Activated CD4-positive, alpha-beta T cell treated with anti-CD3 and anti-CD28 coated beads, Interleukin-2, amount 10 ng/mL, durations not matched to agents 24 days and 14 days (primary cell): Measurements from ENCODE around the gene ZSWIM8. TPM values are rescaled to one million over a fixed set of nuclear protein-coding genes. Genes with fewer than 3 reads are reported as not detected.

Experiments
- DNase-seq: peaks from one replicate; pipeline ENCODE4 v3.0.0; 2022
- H3K27ac Mint-ChIP-seq: one replicate; pipeline ENCODE4 v1.8.0; 2022; ENCODE audit warnings: mild to moderate bottlenecking, mixed read lengths
- H3K27me3 Mint-ChIP-seq: one replicate; pipeline ENCODE4 v1.8.0; 2022; ENCODE audit warnings: mixed read lengths
- H3K36me3 Mint-ChIP-seq: one replicate; pipeline ENCODE4 v1.8.0; 2022; ENCODE audit warnings: low read depth, mild to moderate bottlenecking, mixed read lengths
- H3K4me1 Mint-ChIP-seq: one replicate; pipeline ENCODE4 v1.8.0; 2021; ENCODE audit warnings: mixed read lengths
- H3K4me3 Mint-ChIP-seq: one replicate; pipeline ENCODE4 v1.8.0; 2022; ENCODE audit warnings: mild to moderate bottlenecking, moderate library complexity, mixed read lengths
- H3K9me3 Mint-ChIP-seq: one replicate; pipeline ENCODE4 v1.8.0; 2021; ENCODE audit warnings: mixed read lengths
- intact Hi-C: fragments of 100-400 bp; cut with micrococcal nuclease; formaldehyde crosslinking; loops from one replicate; pipeline ENCODE4 v1.15.1; 2023
- total RNA-seq: library from RNA; stranded (reverse); gene quantifications from 2 replicates; pipeline ENCODE4 v1.2.3, GENCODE V29; 2022

ZSWIM8 gene
- total RNA-seq, 1 donor from 2014 or later = 50.8 TPM

GRCh38 chr10:73808021-73808815 is 22.8 kb downstream of the ZSWIM8 start:
- H3K9me3 Mint-ChIP-seq = no peaks in the 10 kb centered on the region
- peaks cover 60% of the 10 kb centered on the region for H3K4me1 Mint-ChIP-seq
- intact Hi-C loops = no loop called here
- no peak overlapping the region for H3K4me3 Mint-ChIP-seq
- H3K27ac Mint-ChIP-seq = no peak overlapping the region
- H3K36me3 Mint-ChIP-seq = peaks cover 64% of the 10 kb centered on the region
- H3K27me3 Mint-ChIP-seq = no peaks in the 10 kb centered on the region
- no peak for DNase-seq

GRCh38 chr10:73809061-73809818 is 23.8 kb downstream of the ZSWIM8 start:
- Mint-ChIP-seq H3K27ac (peak overlapping the region; percentile 83), H3K27me3 (no peaks in the 10 kb centered on the region), H3K4me1 (peaks cover 51% of the 10 kb centered on the region), H3K9me3 (no peaks in the 10 kb centered on the region), H3K4me3 (peak overlapping the region; percentile 87), H3K36me3 (peaks cover 58% of the 10 kb centered on the region)
- intact Hi-C loops = no loop called here
- DNase-seq = no peak

GRCh38 chr10:73810358-73810734 is 24.9 kb downstream of the ZSWIM8 start:
- Mint-ChIP-seq H3K27me3 (no peaks in the 10 kb centered on the region), H3K36me3 (peaks cover 55% of the 10 kb centered on the region), H3K27ac (peak overlapping the region; percentile 94), H3K4me1 (peaks cover 48% of the 10 kb centered on the region), H3K9me3 (no peaks in the 10 kb centered on the region), H3K4me3 (peak overlapping the region; percentile 87)
- no peak for DNase-seq
- intact Hi-C loops = loop anchor here (5.0 kb wide), 1 partner anchor 38 kb away; a partner anchor contains a TSS

GRCh38 chr10:73810735-73811465 is 25.5 kb downstream of the ZSWIM8 start:
- peak; percentile 89 for DNase-seq
- intact Hi-C loops = loop anchor here (1.0 to 5.0 kb wide), 4 partner anchors 26 to 81 kb away; partner anchors contain the start of gene ZSWIM8
- H3K9me3 Mint-ChIP-seq = no peaks in the 10 kb centered on the region
- no peaks in the 10 kb centered on the region for H3K27me3 Mint-ChIP-seq
- peak overlapping the region; percentile 87 for H3K4me3 Mint-ChIP-seq
- H3K4me1 Mint-ChIP-seq = peaks cover 43% of the 10 kb centered on the region
- peak overlapping the region; percentile 94 for H3K27ac Mint-ChIP-seq
- peaks cover 51% of the 10 kb centered on the region for H3K36me3 Mint-ChIP-seq

- peak overlapping the region; percentile 58 for H3K4me3 Mint-ChIP-seq
- peaks cover 39% of the 10 kb centered on the region for H3K36me3 Mint-ChIP-seq
- H3K9me3 Mint-ChIP-seq = no peaks in the 10 kb centered on the region
- H3K27me3 Mint-ChIP-seq = no peaks in the 10 kb centered on the region
- no peak for DNase-seq
- H3K27ac Mint-ChIP-seq = peak overlapping the region; percentile 66
- intact Hi-C loops = loop anchor here (5.0 kb wide), 1 partner anchor 40 kb away; a partner anchor contains a TSS
- H3K4me1 Mint-ChIP-seq = peaks cover 25% of the 10 kb centered on the region
Observed at GRCh38 chr10:73812657-73813056, 27.3 kb downstream of the ZSWIM8 start.

- DNase-seq = no peak
- H3K27me3 Mint-ChIP-seq = no peaks in the 10 kb centered on the region
- H3K4me1 Mint-ChIP-seq = peaks cover 22% of the 10 kb centered on the region
- H3K4me3 Mint-ChIP-seq = no peak overlapping the region
- intact Hi-C loops = loop anchor here (5.0 kb wide), 1 partner anchor 41 kb away; a partner anchor contains a TSS
- no peaks in the 10 kb centered on the region for H3K9me3 Mint-ChIP-seq
- H3K27ac Mint-ChIP-seq = no peak overlapping the region
- H3K36me3 Mint-ChIP-seq = peaks cover 32% of the 10 kb centered on the region
Observed at GRCh38 chr10:73813333-73813732, 27.9 kb downstream of the ZSWIM8 start.

- no peaks in the 10 kb centered on the region for H3K9me3 Mint-ChIP-seq
- peaks cover 11% of the 10 kb centered on the region for H3K4me1 Mint-ChIP-seq
- H3K27me3 Mint-ChIP-seq = no peaks in the 10 kb centered on the region
- no peak overlapping the region for H3K4me3 Mint-ChIP-seq
- no peak for DNase-seq
- peaks cover 25% of the 10 kb centered on the region for H3K36me3 Mint-ChIP-seq
- intact Hi-C loops = loop anchor here (5.0 kb wide), 1 partner anchor 42 kb away; a partner anchor contains a TSS
- H3K27ac Mint-ChIP-seq = no peak overlapping the region
Observed at GRCh38 chr10:73814276-73814895, 29.0 kb downstream of the ZSWIM8 start.

- peaks cover 4% of the 10 kb centered on the region for H3K4me1 Mint-ChIP-seq
- no peak overlapping the region for H3K27ac Mint-ChIP-seq
- H3K36me3 Mint-ChIP-seq = peaks cover 20% of the 10 kb centered on the region
- H3K4me3 Mint-ChIP-seq = no peak overlapping the region
- no peak for DNase-seq
- H3K9me3 Mint-ChIP-seq = no peaks in the 10 kb centered on the region
- no peaks in the 10 kb centered on the region for H3K27me3 Mint-ChIP-seq
- intact Hi-C loops = loop anchor here (5.0 kb wide), 1 partner anchor 43 kb away; a partner anchor contains a TSS
Observed at GRCh38 chr10:73814896-73815718, 29.7 kb downstream of the ZSWIM8 start.

GRCh38 chr10:73815719-73816030 is 30.3 kb downstream of the ZSWIM8 start:
- H3K27ac Mint-ChIP-seq = no peak overlapping the region

GRCh38 chr10:73816917-73817729 is 31.7 kb downstream of the ZSWIM8 start:
- intact Hi-C loops = no loop called here
- Mint-ChIP-seq H3K36me3 (peaks cover 21% of the 10 kb centered on the region), H3K27me3 (no peaks in the 10 kb centered on the region), H3K27ac (peak overlapping the region; percentile 41), H3K9me3 (no peaks in the 10 kb centered on the region), H3K4me3 (no peak overlapping the region), H3K4me1 (no peaks in the 10 kb centered on the region)
- DNase-seq = no peak

More at GRCh38 chr10:73815719-73816030, 30.3 kb downstream of the ZSWIM8 start:
- H3K36me3 Mint-ChIP-seq = peaks cover 16% of the 10 kb centered on the region
- no peak overlapping the region for H3K4me3 Mint-ChIP-seq
- no peaks in the 10 kb centered on the region for H3K9me3 Mint-ChIP-seq
- intact Hi-C loops = no loop called here
- no peaks in the 10 kb centered on the region for H3K4me1 Mint-ChIP-seq
- DNase-seq = no peak
- no peaks in the 10 kb centered on the region for H3K27me3 Mint-ChIP-seq

GRCh38 chr10:73817826-73818225 is 32.4 kb downstream of the ZSWIM8 start:
- DNase-seq = no peak
- peaks cover 25% of the 10 kb centered on the region for H3K36me3 Mint-ChIP-seq
- no peaks in the 10 kb centered on the region for H3K4me1 Mint-ChIP-seq
- intact Hi-C loops = no loop called here
- no peaks in the 10 kb centered on the region for H3K27me3 Mint-ChIP-seq
- H3K27ac Mint-ChIP-seq = no peak overlapping the region
- no peaks in the 10 kb centered on the region for H3K9me3 Mint-ChIP-seq
- H3K4me3 Mint-ChIP-seq = no peak overlapping the region

GRCh38 chr10:73818402-73818801 is 33.0 kb downstream of the ZSWIM8 start:
- H3K9me3 Mint-ChIP-seq = no peaks in the 10 kb centered on the region
- H3K4me1 Mint-ChIP-seq = no peaks in the 10 kb centered on the region
- intact Hi-C loops = no loop called here
- no peak overlapping the region for H3K27ac Mint-ChIP-seq
- no peak for DNase-seq
- no peak overlapping the region for H3K4me3 Mint-ChIP-seq
- peaks cover 23% of the 10 kb centered on the region for H3K36me3 Mint-ChIP-seq
- no peaks in the 10 kb centered on the region for H3K27me3 Mint-ChIP-seq
